Esophagus squamous epithelium (tissue), 4 donors: ENCODE results near the gene MERTK.

ENCODE experiments used
- CTCF ChIP-seq, 6 experiments: fragments of 450-650 bp in 4 of 6; fragments of 200-600 bp in 2 of 6; sonication (generic) in 2 of 6; IDR thresholded peaks; one replicate each; pipeline ENCODE4 v1.5.1; 2016 to 2019; ENCODE audit warnings: antibody characterized with exemption in 6 of 6, mild to moderate bottlenecking in 4 of 6, moderate library complexity in 4 of 6
- POLR2A ChIP-seq, 4 donors: fragments of 450-650 bp; IDR thresholded peaks; one replicate each; pipeline ENCODE4 v1.6.1; 2017; ENCODE audit warnings: antibody characterized with exemption in 4 of 4, mild to moderate bottlenecking in 4 of 4, moderate library complexity in 3 of 4

GRCh38 chr2:111951486-111951885, 53.1 kb downstream of the MERTK start:
- TF ChIP-seq POLR2A (IDR thresholded peaks at IDR 0.05) (no peak), CTCF (IDR thresholded peaks at IDR 0.05) (no peak)
